Medulla oblongata (tissue), 1 donor: ENCODE data around the gene GORASP1.
"Not testable (repeated sequence)": the region's sequence is repeated elsewhere in the genome, so short reads cannot be mapped to it uniquely, and the experiment has no call there.

Experiments
- DNase-seq: peaks from one replicate; pipeline ENCODE4 v3.0.0-alpha.2; 2015; ENCODE audit errors: extremely low spot score

GORASP1 gene

DNA sequence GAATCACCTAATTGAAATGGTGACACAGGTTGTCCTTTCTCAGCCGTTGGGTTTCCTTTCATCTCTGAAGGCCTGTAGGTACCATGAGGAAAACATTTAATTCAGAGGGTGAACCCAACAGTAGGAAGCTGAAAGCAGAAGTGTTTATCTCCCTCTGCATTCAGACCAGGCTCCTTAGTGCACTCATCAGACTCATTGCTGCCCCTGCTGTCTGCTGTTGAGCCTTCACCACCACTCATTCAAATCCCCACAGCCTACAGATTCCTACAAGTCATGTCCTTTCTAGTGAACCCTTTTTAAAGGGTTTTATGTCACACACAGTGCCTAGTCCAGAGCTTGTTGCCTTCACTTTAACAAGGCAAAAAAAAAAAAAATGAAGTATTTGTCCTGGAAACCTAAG, 42.2 kb downstream of the GORASP1 start:
- peak; percentile 77 for DNase-seq

DNA sequence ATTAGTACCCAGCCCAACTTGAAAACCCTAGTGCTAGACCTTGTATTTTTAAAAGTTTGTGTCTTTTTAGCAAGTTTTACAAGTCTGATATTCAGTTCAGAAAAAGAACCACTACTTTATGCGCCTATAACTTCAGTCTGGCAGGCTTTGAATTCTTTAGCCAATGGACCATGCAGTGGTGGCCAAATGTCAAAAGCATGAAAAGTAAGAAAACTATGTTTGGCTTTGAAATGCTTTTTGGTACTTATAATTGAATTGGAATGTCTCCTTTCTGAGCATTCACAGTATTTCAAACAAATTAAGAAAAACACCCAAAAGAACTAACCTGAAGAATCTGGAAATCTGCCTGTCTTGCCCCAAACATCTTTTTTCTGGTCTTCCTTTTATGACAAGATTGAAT, 42.8 kb downstream of the GORASP1 start:
- no peak for DNase-seq

DNA sequence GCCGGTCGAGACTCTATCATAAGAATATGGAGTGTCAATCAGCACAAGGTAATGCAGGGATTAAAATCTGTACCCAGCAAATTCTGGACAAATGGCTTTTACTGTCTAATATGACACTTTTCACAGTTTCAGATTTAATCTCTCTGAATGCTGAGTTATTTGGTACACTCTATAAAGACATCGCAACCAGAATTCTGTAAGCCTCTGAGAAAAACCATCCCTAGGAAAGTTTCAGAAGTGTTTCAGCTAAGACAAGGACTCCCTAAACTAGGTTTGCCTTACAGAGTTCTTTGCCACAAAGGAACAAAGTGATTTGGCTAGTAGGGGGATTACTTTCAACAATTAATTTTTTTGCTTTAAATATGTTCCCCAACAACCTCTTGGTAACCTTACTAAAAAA, 44.3 kb downstream of the GORASP1 start:
- no peak for DNase-seq

DNA sequence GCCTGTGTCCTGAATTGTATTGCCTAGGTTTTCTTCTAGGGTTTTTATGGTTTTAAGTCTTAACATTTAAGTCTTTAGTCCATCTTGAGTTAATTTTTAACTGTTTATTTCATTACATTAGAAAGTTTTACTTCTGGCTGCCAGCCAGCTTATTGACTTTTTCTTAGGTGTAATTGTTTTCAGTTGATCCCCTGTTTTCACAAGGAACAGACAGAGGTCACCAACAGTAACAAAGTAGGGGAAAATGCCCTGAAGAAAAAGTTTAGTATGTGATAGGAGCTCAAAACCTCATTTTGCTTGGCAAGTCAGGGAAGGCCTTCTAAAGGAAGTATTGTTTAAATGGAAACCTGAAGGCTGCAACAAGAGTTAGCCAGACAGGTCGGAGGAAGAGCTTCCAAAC, 45.2 kb downstream of the GORASP1 start:
- DNase-seq: no peak

DNA sequence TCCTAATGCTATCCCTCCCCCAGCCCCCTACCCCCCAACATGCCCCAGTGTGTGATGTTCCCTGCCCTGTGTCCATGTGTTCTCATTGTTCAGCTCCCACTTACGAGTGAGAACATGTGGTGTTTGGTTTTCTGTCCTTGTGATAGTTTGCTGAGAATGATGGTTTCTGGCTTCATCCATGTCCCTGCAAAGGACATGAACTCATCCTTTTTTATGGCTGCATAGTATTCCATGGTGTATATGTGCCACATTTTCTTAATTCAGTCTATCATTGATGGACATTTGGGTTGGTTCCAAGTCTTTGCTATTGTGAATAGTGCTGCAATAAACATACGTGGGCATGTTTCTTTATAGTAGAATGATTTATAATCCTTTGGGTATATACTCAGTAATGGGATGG, 46.2 kb downstream of the GORASP1 start:
- not testable (repeated sequence) for DNase-seq

DNA sequence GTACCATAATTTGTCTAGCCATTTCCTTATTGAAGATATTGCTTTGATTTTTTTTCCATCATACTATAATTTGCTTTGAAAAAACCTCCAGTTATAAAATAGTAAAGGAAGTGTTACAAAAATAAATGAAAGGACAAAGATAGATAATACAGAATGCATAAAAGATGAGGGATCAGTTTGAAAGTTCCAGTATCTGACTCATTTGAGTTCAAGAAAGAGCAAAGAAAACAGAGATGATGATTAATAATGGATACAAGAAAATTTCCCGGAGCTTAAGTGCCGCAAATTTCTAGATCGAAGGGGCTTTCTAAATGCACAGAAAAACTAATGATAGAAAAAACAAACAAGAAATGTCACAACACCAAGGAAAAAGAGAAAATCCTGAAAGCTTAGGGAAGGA, 51.3 kb downstream of the GORASP1 start:
- no peak for DNase-seq

DNA sequence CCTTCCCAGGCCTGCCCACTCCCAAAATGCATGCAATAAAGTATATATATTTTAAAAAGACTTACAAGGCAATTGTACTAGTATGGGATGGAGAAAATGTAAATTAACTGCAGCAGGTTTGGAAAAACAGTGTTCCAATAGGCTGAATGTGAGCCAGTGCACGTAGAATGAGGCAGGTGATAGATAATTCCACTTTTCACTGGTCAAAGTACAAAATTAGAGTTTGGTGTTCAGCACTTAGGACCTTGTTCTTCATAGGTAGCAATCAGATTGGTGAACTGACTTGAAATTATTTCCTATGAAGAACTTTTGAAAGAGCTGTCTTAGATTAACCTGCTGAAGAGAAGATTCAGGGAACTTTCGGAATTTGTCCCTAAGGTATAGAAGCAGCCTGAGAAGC, 53.7 kb downstream of the GORASP1 start:
- no peak for DNase-seq

DNA sequence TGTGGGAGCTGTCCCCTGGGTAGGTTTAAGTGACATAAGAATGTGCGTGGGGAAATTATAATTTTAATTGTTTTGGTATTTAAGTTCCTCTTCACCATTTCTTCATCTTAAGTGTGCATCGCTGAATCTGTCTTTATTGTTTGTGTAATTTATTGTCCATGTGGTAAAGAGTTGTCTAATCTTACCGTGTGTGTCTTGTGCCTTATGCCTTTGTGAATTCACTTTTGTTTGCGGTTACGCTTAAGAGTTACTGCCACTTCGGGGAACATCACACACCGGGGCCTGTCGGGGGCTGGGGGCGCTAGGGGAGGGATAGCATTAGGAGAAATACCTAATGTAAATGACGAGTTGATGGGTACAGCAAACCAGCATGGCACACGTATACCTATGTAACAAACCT, 54.8 kb downstream of the GORASP1 start:
- no peak for DNase-seq

DNA sequence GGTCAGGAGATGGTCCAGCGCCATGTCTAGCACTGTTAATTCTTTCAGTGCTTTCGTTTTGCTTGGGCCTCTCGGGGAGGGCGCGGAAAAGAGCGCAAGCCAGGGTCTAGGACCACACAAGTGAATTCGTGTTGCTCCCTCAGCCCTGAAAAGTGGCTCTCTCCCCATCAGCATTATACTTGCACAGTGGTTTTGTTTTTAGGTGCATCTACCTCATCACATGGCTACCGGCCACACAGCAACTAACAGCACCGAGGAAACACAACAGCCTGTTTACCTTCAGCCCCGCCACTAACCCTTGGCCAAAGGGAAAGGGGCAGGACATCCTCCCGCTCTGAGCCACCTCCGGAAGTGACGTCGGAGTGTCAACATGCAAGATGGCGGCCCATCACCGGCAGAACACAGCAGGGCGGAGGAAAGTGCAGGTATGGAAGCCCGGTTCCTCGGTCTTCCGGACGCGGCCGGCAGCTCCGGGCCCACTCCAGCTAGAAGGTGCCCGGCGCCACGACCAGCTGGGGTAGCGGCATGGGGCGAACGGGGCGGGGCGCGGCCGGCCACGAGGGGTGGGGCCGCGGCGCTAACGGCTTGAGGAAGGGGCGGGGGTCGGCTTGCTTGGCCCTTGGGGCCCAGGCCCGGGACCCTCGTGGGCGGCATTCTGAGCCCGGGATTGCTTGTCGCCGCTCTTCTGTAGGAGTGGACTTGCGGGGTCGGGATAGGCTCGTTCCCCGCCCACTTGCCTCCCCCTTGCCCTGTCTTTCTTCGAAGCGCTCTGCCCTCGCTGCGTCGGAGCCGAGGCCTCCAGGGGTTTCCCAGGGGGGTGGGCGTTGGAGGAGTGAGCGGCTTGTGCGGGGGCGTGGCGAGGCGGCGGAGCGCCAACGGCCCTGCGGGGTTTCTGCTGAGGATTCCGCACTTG, 55.5 kb downstream of the GORASP1 start, which contains the start of the genes SCN11A and WDR48:
Gene SCN11A, minus strand, starts transcription at position 296 of the 913 bp plus-strand sequence. CDS start 101,582 bp downstream, outside the sequence.
Gene WDR48, plus strand, starts transcription at position 368 of the 913 bp plus-strand sequence. Its CDS starts 10 bp downstream, at position 378.
- peak; percentile 97 for DNase-seq

DNA sequence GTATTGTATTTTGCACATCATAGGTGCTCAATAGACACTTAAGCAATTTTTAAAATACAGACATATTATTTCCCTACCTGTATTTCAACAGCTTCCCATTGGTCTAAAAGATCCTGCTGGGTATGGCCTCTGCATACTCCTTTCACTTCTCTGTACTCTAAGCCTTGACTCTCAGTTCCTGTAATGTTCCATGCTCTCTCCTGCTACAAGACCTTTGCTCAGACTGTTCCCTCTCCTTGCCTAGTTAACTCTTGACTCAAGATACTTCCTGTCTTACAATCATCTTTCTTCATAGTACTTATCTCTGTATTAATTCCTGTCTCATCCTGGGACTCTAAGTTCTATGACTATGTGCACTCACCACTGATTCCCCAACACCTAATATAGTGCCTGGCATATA, 57.4 kb downstream of the GORASP1 start:
- peak; percentile 64 for DNase-seq
